HCEC 1CT (cell line): ENCODE data around the gene KRT222.

ENCODE experiments used
- DNase-seq: peaks from one replicate; pipeline ENCODE4 v3.0.0-alpha.2; 2017

KRT222 gene

GRCh38 chr17:40614431-40615067, 50.4 kb downstream of the KRT222 start:
- no peak for DNase-seq

GRCh38 chr17:40613467-40614154, 51.4 kb downstream of the KRT222 start:
- DNase-seq = no peak

GRCh38 chr17:40612599-40613244, 52.3 kb downstream of the KRT222 start:
- no peak for DNase-seq

- no peak for DNase-seq
Observed at GRCh38 chr17:40611840-40612474, 53.0 kb downstream of the KRT222 start.

- DNase-seq = no peak
Observed at GRCh38 chr17:40610359-40610758, 54.6 kb downstream of the KRT222 start.

DNA sequence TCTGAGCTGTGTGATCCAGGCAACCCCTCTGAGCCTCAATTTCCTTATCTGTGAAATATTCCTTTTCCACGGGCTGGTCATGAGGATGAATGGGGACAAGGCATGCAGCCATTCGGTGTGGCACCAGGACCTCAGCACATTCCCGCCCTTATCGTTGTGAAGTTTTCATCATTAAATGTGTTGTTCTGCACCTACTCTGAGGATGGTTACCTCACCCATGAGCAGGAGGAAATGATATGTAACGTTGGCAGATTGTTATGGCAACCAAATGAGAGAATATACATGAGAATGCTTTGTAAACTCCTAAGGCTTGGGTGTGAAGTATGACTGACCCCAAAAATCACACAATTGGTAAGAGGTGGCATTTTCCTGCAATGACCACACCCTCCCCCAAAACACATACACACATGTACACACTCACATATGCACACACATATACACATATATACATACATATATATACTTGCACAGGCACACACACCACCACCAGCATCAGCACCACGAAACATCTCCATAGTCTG, 56.9 kb downstream of the KRT222 start:
- DNase-seq = no peak

DNA sequence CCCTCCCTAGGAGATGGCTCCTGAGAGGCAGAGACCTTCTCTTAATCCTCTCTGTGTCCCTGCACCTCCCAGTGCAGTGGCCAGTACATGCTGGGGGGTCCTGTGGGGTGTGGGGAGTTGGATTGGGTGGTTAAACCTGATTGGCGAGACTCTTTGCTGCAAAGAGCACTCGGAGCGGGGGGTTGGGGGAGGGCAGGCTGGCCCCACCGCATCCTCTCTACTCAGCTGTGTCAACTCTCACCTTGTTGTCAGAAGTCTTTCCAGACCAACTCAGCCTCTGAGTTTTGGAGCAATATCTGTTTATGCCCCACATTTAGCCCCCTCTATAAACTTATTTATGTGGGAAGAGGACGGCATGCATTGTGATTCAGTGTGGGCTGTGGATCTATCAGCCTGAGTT, 57.3 kb downstream of the KRT222 start:
- no peak for DNase-seq

DNA sequence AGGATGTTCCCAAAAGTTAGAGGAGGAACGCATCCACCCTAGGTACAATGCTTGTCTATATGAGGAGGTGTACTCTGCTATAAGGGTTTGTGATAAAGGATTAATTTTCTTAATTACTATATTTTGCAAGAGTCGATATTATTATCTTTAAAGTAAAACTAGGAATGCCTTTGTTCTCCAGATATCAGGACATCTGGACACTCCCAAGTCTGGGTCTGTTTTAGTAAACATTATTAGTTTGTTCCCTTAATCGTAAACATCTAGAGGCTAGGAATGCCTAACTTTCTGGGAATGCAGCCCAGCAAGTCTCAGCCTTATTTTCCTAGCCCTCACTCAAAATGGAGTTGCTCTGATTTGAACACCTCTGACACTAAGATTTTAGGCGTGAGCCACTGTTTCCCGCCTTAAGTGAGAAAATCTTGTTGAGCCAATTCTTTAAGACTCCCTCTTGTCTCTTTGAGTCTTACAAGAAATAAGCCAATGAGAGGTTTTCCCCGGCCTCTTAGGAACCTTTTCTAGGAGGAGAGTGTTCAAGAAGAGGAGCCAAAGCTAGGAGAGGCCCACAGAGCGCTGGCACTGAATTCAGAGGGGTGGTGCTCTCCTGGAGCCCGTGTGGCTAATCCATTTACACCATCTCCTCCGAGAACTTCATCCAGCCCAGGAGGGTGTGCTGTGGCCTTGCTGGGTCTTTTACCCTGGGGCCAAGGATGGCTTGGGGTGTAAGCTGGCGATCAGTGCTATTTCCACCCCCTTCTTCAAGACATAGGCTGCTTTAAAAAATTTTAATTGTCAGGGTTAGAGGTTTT, 58.2 kb downstream of the KRT222 start:
- no peak for DNase-seq

DNA sequence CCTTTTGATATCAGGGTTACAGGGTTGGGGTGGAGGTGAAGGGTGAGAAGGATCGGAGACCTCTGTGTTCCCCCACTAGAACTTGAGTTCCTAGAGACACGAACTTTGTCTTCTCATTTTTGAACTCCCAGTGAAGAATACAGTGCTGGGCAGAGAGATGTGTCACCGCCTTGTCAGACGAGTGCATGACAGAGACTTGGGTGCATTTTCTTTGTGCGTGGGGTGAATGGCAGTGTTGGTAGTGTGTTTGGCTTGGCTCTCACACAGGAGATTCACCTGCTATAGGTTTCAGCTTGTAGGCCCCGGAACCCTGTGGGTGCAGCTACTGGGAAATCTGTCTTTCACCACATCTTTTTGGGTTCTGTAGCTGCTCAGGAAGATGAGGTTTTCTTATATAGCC, 59.7 kb downstream of the KRT222 start:
- no peak for DNase-seq
